SW 1271 (cell line): Measurements from ENCODE around the gene PP2D1.
"Not testable (repeated sequence)": the region's sequence is repeated elsewhere in the genome, so short reads cannot be mapped to it uniquely, and the experiment has no call there.

Experiments used
- DNase-seq, 2 experiments: peaks; one replicate each; lab custom pipeline; 2025; lab: John Stamatoyannopoulos, UW

PP2D1 gene

DNA sequence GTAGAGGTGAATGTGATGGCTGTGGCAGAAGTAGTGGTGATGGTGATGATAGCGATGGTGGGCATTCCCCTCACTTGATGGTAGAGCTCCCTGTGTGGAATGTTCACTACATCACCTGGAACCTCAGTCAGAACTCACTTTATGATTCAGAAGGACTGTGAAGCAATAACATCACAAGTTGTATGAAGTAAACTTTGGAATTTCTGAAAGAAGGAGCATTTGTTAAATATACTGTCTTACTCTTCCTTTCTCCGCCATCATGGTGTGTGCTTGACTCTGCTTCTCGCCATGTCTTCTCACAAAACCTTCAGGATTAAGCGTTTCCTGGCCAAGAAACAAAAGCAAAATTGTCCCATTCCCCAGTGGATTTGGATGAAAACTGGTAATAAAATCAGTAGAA lies at the start of gene PP2D1:
TSS of gene PP2D1 (minus strand) at position 101 of the 400 bp plus-strand sequence. CDS start 192 bp downstream, outside the sequence.
- no peak for DNase-seq

GRCh38 chr3:20060974-20061685 lies 49.1 kb upstream of the PP2D1 start:
- DNase-seq = peak in 1 of 2 experiments; percentile 22

GRCh38 chr3:20059929-20060328 lies 47.9 kb upstream of the PP2D1 start:
- no peak for DNase-seq

- DNase-seq = no peak
These were observed 45.6 kb upstream of the PP2D1 start for GRCh38 chr3:20057612-20058180.

GRCh38 chr3:20056725-20057611 lies 44.9 kb upstream of the PP2D1 start:
- DNase-seq = peak; percentile 23 to 53

DNA sequence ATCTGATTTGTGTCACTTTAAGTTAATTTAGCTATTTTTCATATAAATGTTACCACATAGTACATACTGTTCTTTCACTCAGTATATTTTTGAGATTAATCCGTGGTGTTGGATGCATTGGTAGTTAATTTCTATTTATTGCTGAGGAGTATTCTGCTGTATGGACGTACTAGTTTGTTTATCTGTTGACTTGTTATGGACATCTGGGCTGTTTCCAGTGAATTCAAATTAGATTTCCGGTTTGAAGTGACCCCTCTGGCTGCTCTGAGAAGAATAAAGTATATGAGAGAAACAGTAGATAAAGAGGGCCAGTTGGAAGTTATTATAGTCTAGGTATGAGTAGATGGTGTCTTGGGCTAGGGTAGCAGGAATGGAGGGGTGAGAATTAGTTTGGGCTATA lies 43.8 kb upstream of the PP2D1 start:
- DNase-seq = no peak

GRCh38 chr3:20055020-20055775 lies 43.1 kb upstream of the PP2D1 start:
- DNase-seq = no peak

DNA sequence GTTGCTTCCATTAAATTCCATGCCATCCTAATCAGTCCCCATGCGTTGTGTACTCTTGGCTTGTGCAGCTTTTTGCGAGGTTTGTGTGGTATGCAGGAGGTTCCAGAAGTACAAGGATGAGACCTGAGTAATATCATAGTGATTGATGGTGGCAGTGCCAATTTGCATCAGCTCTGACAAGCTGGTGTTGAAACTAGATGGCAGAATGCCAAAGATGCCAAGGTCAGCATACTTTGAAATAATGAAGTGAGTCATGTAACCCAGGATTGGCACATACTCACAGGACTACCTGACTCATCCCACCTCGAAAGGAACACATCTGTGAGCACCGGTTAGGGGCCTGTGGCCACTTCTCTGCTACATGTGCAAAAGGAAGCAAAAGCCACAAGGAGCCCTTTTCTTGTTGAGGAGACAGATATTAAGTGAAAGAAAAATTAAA lies 42.5 kb upstream of the PP2D1 start:
- peak; percentile 90 to 95 for DNase-seq

GRCh38 chr3:20052851-20053250 lies 40.8 kb upstream of the PP2D1 start:
- no peak for DNase-seq

DNA sequence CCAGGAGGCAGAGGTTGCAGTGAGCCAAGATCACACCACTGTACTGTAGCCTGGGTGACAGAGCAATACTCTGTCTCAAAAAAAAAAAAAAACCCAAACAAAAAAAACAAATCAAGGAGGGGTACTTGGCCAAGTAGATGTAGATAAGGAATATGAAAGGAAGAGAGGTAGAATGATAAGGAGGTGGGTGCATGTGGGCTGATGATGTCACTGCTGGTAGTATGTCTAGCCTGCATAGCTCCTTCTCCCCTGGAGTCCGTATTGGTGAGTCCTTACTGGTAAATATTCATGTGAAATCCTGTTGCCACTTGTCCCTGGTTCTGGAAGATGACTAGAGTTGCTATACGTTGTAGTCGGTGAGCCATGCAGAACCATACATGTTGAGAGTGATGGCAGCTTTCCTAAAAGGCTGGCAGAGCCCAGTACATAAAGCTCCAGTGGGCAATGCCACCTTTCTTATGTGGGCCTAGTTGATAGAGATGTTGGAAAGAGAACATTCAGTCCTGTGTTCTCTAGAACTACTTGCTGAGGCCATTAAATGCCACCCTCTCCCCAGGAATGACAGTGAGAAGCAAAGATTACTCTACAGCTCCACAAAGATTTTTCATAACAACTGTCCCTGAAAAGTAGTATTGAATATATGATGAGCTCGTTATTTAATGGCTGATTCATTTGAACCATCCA lies 39.2 kb upstream of the PP2D1 start:
- no peak for DNase-seq

DNA sequence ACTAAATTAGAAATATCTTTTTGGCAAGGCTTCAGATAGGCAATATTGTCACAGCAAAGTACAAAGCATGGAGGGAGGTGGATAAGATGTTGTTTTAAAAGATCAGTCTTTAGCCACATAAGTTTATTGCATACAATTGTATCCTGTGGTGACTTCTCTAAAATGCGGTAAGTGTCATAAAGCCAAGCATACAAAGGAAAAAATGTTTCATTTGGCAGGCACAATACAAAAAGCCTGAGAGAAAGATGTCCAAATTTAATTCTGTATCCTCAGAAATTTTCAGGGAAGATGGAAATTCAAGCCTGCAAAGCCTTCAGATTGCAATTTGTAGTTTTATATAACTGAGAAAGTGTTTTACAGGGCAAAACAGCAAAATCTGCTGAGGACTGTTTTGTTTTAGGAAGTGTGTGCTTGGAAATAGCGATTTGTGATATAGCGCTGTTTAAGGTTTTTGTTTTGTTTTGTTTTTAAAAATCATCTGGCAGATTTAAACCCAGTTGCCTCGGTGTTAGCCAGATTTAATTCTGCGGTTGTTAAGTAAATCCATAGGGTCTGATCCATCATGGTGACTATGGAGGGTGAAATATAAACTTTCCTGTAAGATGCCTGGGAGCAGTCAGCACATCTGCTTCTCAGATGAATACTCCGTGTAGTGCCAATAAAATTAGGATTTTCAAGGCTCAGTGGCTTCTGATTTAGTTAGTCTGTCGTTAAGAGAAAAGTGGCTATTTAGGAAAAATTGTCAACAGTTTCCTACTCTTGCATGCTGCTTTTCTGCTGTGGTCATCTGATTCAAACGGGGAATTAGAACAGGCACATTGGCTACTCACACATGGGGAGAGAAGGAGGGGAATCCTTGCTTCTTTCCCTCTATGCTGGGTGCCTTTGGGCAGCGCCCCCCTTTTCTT lies 36.2 kb upstream of the PP2D1 start:
- no peak for DNase-seq

DNA sequence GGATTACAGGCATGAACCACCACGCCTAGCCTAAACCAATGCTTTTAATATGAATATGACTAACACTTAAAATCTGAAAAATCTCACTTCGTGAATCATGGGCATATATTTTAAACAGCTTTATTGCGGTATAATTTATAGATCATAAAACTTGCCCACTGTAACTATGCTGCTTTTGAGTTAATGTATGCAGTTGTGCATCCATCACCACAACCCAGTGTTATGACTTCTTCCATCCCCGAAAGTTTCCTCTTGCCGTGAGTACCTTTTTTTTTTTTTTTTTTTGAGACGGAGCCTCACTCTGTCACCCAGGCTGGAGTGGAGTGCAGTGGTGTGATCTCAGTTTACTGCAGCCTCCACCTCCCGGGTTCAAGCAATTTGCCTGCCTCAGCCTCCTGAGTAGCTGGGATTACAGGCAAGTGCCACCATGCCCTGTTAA lies 35.3 kb upstream of the PP2D1 start:
- no peak for DNase-seq

GRCh38 chr3:20046556-20046955 lies 34.5 kb upstream of the PP2D1 start:
- no peak for DNase-seq

DNA sequence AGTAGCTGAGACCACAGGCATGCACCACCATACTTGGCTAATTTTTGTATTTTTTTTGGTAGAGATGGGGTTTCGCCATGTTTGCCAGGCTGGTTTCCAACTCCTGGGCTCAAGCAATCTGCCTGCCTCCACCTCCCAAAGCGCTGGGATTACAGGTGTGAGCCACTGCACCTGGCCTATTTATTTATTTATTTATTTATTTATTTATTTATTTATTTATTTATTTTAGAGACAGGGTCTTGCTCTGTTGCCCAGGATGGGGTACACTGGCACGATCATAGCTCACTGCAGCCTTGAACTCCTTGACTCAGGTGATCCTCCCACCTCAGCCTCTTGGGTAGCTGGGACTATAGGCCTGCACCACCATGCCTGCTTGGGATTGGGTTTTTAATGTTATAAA lies 33.1 kb upstream of the PP2D1 start:
- not testable (repeated sequence) for DNase-seq

DNA sequence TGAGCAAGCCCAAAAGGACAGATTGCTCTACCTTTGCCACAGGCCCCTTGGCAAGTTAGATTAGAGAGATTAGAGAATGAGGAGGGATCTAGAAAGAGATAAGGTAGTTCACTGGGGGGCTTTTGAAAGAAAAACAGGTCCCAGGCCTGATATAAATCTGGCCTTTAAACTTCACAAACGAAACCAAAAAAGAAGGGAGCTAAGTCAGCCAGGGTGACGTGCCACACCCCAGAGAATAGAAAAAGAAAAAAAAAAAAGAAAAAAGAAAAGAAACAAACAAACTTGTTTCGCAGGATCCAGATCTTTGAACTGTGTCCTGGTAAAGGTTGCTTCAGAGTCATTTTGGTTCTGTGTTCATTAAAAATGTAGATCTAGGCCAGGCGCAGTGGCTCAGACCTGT lies 31.8 kb upstream of the PP2D1 start:
- DNase-seq = no peak

GRCh38 chr3:20043396-20043795 lies 31.3 kb upstream of the PP2D1 start:
- DNase-seq = no peak

DNA sequence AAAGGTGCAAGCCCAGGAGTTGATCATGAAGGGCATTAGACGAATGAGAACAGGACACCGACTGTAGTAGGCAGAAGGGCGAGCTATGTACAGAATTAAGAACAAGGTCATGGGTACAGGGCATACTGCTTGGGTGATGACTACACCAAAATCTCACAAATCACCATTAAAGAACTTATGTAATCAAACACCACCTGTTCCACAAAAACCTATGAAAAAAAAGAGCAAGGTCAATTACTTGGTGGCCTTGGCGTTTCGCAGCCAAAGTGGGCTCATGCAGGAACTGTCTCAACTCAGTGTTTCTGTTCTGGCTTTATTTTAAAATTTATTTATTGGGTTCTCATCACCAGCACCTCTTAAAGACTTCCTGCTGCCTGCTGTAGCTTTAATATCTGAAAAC lies 30.3 kb upstream of the PP2D1 start:
- DNase-seq = no peak

DNA sequence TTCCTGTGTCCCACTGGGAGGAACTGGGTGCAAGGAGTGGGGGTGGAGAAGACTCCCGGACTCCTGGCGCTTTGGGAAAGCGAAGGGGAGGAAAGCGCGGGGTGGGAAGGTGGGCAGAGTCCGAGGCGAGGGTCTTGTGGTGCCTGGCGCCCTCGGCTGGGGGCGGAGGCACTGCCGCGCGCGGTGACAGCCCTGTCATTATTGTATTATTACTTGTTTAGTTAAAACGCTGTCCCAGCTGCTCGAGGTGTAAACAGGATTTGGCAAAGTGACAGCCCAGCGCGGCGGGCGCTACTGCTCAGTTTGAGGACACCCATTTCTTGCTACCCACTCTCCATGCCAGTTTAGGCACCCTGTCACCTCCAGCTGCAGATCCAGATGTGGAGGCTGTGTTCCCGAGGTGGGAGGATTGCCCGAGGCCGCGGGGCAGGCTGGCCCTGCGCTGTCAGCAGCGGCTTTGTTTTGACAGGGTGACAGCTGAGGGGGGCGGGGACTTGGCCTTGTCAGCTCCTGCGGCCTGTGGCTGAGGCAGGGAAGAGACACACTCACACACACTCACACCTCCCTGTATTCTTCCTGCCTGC lies 29.2 kb upstream of the PP2D1 start:
- DNase-seq = peak; percentile 49 to 77

DNA sequence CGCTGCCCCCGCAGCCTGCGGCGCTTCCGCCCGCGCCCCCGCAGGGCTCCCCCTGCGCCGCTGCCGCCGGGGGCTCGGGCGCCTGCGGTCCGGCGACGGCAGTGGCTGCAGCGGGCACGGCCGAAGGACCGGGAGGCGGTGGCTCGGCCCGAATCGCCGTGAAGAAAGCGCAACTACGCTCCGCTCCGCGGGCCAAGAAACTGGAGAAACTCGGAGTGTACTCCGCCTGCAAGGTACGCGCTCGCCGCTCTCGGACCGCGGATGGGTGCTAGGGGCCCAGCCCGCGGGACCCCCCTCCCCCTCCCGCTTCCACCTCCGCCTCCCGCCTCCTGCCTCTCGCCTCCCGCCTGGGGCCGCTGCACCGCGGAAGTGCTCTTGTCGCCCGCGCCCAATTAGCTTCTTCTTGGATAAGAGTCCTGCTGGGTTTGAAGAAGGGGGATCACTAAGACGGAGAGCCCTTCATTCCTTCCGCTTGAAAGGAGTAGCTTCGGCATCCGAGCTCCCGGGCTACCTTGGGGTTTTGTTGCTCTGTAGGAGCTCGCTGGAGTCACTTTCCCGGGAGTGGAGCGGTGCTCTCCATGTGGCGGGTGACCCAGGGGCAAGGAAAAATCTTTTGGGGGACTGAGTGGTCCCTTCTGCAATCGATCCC lies 28.6 kb upstream of the PP2D1 start:
- DNase-seq = peak; percentile 60 to 73
